SK-N-SH treated with all-trans-retinoic acid at 6 μM for 48 hours (cell line): ENCODE measurements around the gene TCP11L2.
A peak's percentile ranks its signal among the peaks of the same experiment; 100 is the strongest.

Source experiments
- CREB5 ChIP-seq: fragments of 250-450 bp; sonication (Bioruptor Pico); IDR thresholded peaks from 2 replicates; pipeline ENCODE4 v1.5.1; 2020; ENCODE audit warnings: low read depth, mild to moderate bottlenecking, moderate library complexity
- CSDC2 ChIP-seq: fragments of 250-450 bp; sonication (Bioruptor Pico); IDR thresholded peaks from 2 replicates; pipeline ENCODE4 v1.5.0; 2020; ENCODE audit warnings: mild to moderate bottlenecking, moderate library complexity
- ESRRG ChIP-seq: fragments of 250-450 bp; sonication (Bioruptor Pico); IDR thresholded peaks from 2 replicates; pipeline ENCODE4 v1.6.1; 2021; ENCODE audit warnings: mild to moderate bottlenecking
- ISL1 ChIP-seq: fragments of 250-450 bp; sonication (Bioruptor Pico); IDR thresholded peaks from 2 replicates; pipeline ENCODE4 v2.1.2; 2022; ENCODE audit warnings: mild to moderate bottlenecking, moderate library complexity
- PATZ1 ChIP-seq: fragments of 250-450 bp; sonication (Bioruptor Pico); IDR thresholded peaks from 2 replicates; pipeline ENCODE4 v1.8.0; 2020; ENCODE audit warnings: mild to moderate bottlenecking, moderate library complexity, borderline replicate concordance
- POU6F1 ChIP-seq: fragments of 250-450 bp; sonication (Bioruptor Pico); IDR thresholded peaks from 2 replicates; pipeline ENCODE4 v1.8.0; 2021; ENCODE audit warnings: low read depth, mild to moderate bottlenecking, moderate library complexity, borderline replicate concordance
- PPARA ChIP-seq: fragments of 250-450 bp; sonication (Bioruptor Pico); IDR thresholded peaks from 2 replicates; pipeline ENCODE4 v1.5.0; 2020; ENCODE audit warnings: mild to moderate bottlenecking, borderline replicate concordance
- SNAI2 ChIP-seq: fragments of 250-450 bp; sonication (Bioruptor Pico); IDR thresholded peaks from 2 replicates; pipeline ENCODE4 v1.5.0; 2020; ENCODE audit warnings: mild to moderate bottlenecking, moderate library complexity
- TCF4 ChIP-seq: fragments of 250-450 bp; sonication (Bioruptor Pico); IDR thresholded peaks from 2 replicates; pipeline ENCODE4 v1.8.0; 2021; ENCODE audit warnings: mild to moderate bottlenecking, moderate library complexity, borderline replicate concordance
- ZFP3 ChIP-seq: fragments of 250-450 bp; sonication (Bioruptor Pico); IDR thresholded peaks from 2 replicates; pipeline ENCODE4 v1.5.0; 2020; ENCODE audit warnings: mild to moderate bottlenecking, moderate library complexity
- ZNF565 ChIP-seq: fragments of 450-650 bp; formaldehyde crosslinking; conservative IDR thresholded peaks from 2 replicates; pipeline ENCODE4 v1.5.0; 2020; ENCODE audit warnings: low read depth, mild to moderate bottlenecking, moderate library complexity

GRCh38 chr12:106341086-106341877 is 38.7 kb downstream of the TCP11L2 start:
- TF ChIP-seq CREB5 (no peak), CSDC2 (CRISPR knock-in tag) (no peak), ISL1 (CRISPR knock-in tag) (no peak), ESRRG (CRISPR knock-in tag) (no peak), SNAI2 (CRISPR knock-in tag) (no peak), ZNF565 (CRISPR knock-in tag) (no peak), PATZ1 (CRISPR knock-in tag) (no peak), POU6F1 (CRISPR knock-in tag) (no peak), ZFP3 (CRISPR knock-in tag) (no peak), TCF4 (CRISPR knock-in tag) (peak; percentile 79; the same call in 1 of the 2 replicates), PPARA (no peak)
